Myocyte (in vitro differentiated cells): ENCODE data around the gene PTPRH. TPM values are rescaled to one million over a fixed set of nuclear protein-coding genes. Genes with fewer than 3 reads are reported as not detected.

Experiments used
- DNase-seq: peaks from one replicate; pipeline ENCODE4 v3.0.0-alpha.2; 2012; ENCODE audit warnings: low read depth
- polyA plus RNA-seq: library from polyadenylated mRNA; unstranded; fragments of >200 nt; gene quantifications from one replicate; pipeline ENCODE4 v1.2.1, GENCODE V29; 2012; ENCODE audit warnings: missing spikeins
- total RNA-seq: library from RNA; depleted of rRNA; stranded (reverse); fragments of >200 nt; gene quantifications from 2 replicates; pipeline ENCODE4 v1.2.3, GENCODE V29; 2014

The PTPRH gene, protein sequence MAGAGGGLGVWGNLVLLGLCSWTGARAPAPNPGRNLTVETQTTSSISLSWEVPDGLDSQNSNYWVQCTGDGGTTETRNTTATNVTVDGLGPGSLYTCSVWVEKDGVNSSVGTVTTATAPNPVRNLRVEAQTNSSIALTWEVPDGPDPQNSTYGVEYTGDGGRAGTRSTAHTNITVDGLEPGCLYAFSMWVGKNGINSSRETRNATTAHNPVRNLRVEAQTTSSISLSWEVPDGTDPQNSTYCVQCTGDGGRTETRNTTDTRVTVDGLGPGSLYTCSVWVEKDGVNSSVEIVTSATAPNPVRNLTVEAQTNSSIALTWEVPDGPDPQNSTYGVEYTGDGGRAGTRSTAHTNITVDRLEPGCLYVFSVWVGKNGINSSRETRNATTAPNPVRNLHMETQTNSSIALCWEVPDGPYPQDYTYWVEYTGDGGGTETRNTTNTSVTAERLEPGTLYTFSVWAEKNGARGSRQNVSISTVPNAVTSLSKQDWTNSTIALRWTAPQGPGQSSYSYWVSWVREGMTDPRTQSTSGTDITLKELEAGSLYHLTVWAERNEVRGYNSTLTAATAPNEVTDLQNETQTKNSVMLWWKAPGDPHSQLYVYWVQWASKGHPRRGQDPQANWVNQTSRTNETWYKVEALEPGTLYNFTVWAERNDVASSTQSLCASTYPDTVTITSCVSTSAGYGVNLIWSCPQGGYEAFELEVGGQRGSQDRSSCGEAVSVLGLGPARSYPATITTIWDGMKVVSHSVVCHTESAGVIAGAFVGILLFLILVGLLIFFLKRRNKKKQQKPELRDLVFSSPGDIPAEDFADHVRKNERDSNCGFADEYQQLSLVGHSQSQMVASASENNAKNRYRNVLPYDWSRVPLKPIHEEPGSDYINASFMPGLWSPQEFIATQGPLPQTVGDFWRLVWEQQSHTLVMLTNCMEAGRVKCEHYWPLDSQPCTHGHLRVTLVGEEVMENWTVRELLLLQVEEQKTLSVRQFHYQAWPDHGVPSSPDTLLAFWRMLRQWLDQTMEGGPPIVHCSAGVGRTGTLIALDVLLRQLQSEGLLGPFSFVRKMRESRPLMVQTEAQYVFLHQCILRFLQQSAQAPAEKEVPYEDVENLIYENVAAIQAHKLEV
- 0.05 and 0.31 TPM in 2 replicates for total RNA-seq
- 0.42 TPM for polyA plus RNA-seq

DNA sequence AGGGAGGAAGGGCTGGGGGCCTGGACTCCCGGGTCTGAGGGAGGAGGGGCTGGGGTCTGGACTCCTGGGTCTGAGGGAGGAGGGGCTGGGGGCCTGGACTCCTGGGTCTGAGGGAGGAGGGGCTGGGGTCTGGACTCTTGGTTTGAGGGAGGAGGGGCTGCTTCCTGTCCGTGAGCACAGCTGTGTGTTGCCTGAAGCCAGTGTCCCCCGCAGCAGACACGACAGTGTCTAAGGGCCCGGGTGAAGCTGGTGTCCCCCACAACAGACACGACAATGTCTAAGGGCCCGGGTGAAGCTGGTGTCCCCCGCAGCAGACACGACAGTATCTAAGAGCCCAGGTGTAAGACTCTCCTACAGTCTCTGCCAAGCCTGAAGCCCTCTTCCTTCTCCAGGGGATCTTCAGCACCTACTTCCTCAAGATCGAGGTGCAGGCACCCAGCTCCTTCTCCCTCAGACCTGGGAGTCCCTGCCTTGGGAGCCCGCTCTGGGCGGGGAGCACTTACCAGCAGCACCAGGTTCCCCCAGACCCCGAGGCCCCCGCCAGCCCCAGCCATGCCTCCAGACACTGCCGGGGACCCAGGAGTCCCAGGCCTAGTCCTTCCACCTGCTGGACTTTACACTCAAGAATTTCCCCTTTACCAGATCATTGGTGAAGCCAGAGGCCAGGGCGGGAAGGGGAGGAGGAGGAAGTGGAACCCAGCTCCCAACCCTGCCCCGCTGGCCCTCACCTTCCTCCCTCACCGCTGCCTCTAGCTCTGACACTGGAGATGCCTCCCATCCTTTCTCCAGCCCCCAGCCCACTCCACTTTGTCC lies at the start of gene PTPRH:
Gene PTPRH (minus strand): TSS at position 622 of the 813 bp plus-strand sequence. CDS start 68 bp downstream, at position 554.
- no peak for DNase-seq

DNA sequence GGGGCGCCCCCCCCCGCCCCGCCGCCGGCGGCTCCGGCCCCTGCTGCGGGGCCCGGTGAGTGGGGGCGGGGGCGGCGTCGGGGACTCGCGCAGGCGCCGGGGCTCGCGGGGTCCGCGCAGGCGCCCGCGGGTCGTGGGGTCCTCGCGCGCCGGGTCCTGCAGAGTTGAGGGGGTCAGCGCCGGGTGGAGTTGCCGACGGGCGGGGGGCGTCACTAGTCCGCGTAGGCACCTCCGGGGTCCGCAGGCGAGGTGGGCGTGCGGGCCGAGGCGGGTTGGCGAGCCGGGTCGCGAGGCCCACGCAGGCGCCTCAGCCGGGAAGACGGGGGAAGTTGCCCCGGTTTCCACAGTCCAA lies 49.2 kb upstream of the PTPRH start:
- no peak for DNase-seq

DNA sequence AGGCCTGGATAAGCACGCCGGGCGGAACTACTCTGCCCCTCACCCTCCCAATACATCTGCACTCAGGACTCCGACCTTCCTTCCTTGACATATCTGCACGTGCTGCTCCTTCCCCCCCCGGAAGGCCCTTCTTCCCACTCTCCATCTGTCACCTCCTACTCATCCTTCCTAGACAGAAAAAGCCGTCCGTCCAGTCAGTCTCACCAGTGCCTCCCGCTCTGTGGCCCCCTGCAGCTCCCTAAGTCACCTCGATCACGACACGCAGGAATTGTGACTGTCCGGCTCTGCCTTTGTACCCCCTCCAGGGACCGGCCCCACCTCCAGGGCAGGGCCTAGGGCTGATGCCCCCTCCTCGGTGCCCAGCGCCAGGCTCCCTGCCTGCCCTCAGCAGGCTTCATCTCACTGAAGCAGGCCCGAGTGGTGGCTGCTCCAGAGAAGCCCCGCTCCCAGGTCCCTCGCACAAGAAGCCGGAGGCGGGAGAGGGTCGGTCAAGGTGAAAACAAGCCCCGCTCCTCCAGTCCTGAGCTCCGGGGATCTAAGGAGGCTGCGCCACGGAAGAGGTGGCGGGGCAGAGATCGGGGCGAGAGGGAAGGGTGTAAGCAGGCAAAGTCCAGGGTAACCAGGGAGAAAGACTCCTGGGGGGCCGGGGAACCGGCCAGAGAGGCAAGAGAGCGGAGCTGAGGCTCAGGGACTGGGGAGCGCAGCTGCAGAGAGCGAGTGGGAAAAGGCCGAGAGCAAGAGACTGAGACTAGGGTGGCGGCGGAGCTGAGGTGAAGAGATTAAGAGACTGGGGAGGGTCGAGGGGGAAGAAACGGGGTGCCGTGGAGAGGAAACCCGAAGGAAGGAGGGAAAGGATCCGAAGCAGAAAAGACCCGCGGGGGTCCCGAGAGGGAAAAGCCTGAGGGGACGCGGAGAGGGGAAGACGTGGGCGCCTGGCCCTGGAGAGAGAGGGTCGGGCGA lies 48.4 kb upstream of the PTPRH start:
- peak; percentile 15 for DNase-seq

DNA sequence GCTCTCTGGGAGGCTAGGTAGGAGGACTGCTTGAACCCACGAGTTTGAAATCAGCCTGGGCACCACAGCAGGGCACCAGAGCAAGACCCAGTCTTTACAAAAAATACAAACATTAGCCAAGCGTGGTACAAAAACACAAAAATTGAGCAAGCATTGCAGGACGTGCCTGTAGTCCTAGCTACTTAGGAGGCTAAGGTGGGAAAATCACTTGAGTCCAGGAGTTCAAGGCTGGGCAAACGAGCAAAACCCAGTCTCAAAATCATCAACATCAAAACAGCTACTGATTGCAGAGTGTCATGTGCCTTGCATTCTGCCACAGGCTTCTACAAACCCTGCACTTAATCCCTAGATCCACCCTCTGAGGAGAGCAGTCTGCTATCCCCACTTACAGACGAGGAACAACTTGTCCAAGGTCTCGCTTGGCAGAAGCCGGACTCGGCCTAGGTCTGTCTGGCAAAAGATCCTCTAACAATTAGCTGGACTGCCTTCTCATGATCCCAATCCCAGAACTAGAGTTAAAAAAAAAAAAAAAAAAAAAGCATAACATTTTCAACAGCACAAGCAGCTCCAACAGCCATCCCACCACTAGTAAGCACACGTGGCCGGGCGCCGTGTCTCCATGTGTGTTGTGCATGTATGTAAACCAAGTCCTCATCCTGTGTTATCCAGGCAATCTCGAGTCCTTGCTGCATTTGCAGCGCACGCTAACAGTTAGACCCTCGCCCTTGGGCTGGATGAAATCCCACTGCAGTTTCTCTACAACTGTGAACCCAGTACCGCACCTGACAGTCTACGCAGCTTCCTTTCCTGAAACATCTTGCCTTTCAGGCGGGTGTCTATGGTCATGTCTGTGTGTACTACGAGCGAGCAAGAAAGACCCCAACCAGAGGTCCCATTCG lies 47.5 kb upstream of the PTPRH start:
- no peak for DNase-seq

DNA sequence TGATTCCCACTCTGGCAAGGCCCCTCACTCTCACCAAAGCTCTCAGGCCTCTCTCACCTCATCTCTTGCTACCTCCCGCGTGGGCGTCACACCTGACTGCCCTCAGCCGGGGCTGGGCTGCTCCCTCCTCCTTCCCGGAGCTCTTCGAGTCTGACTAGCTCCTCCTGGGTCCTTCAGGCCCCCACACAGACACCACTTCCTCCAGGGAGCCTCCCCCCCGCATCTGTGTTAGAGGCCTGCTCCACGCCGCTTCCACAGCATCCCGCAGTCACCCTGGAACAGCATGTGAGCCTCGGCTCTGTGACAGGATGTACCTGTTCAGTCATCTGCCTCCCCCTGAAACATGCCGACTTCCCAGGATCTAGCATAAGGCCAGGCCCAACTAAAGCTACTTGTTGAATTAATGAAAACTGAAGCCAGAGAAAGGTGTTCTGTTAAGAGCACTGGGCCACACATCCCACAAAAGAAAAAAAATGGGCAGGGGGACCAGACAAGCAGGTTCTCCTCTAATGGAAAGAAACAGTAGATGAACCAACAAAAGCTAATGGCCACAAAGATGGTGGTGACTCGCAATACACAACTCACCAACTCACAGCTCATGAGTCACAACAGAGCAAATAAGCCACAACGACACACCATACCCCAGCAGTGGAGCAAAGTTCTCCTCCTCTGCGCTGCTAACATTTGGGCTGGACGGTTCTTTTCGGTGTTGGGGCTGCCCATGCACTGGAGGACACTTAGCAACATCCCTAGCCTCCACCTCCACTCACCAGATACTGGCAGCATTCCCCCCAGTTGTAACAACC lies 46.5 kb upstream of the PTPRH start:
- DNase-seq = no peak

DNA sequence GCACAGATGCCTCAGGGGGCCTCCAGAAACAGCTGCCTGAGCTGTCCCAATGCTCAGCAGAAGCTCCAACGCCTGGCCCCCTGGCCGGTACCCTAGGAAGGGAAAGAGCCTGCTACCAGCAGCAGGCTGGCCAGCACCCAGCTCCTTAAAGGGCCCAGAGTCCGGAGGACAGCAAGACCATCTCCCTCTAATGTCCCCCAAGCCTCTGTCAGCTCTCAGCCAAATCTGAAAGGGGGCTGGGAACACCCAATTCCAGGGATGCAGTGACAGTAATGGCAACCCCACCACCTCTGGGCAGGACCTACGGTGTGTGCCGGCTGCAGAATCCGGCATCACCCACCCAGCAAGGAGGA lies 45.3 kb upstream of the PTPRH start:
- DNase-seq = no peak

DNA sequence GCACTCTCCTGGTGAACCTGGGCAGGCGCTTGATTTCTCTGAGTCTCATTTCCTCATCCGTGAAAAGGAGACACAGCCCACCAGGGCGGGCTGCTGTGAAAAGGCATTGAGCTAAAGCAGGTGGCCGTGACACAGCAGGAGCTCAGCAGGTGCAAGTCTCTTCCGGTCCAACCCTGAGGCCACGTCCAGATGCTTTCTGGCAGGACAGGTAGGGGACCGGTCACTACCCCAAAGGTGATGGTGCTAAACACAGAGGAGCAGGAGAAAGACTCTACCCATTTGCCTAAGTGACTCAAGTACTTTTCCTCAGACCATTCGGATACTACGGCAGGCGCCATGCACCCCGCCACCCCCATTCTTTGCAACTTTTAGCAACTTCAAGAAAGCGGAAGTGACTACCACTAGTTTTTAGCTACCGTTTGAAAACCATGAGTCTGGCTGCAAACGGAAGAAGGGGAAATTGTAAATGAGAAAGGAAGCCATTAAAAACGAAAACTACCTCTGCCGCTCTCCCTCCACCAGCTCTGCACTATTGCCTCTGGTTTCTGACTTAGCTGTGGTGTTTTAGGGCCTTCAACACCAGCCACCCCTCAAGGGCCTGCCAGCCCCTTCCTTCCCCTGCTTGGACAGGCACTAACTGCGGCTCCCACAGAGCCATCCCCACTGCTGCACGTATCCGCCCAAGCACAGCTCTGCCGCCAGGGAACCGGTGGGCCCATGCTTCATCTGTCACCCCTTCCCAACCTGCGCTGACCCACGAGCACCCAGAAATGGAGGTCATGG lies 44.7 kb upstream of the PTPRH start:
- DNase-seq = no peak

DNA sequence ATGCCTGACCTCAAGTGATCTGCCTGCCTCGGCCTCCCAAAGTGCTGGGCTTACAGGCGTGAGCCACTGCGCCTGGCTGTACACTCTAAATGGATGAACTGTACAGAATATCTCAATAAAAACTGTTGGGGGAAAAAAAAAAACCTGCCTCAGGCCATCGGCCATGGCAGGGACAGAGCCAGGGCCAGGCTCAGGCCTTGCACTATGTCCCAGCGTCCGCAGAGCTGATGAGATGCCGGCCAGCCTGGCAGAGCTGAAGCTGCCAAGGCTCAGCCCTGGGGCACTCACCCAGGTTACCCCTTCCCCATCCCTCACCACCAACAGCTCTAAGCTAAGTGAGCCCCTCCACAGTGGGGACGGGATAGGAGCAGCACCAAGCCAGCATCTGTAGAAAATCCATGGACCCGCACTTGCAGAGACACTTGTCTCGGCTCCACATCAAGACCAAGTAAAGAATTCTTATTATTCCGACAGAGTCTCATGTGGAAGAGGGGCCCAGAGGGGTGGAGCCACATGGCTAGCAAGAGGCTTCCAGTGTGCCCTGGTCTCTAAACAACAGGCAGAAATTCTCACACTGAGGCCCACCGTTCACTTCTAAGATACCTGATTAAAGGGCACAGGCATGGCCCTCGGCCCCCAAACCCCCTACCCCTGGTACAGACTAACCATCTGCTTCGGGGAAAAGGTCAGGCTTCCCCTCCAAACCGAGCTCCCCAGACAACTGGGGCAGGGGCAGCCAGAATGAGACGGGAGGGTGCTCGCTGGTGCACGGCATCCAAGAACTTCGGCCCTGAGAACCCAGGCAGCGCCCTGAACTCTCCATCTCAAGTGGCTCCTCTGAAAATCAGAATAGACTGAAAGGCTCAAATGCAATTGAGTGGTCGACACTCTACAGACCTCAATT lies 43.7 kb upstream of the PTPRH start:
- no peak for DNase-seq

DNA sequence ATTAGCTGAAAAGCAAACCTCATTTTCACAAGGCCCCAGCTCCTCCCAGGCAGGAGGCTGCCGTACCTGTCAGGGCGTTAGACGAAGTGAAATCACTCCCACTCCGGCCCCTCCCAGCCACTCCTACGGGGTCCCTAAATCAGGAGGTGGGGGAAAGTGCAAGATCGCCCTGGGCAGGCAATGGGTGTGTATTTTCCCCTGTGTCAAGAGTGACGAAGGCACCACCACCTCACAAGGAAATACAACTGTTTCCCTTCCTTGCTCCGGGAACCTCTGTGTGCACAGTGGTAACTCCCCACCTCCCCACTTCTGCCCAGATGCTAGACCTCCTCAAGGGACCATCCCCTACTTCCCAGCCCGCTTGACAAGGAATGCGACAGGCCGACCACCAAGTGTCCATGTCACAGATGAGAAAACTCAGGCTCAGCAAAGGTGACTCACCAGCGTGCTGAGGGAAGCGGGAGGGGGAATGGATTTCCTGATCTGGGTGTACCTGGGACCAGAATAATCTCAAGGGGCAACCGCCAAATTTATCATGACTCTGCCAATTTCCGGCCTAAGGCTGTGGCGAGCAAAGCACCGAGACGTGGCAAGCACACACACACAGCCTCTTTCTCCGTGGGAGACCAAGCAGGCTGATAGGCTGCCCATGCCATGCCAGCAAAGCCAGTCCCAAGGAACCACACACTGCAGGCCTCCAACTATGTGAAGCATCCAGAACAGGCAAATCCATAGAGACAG lies 42.2 kb upstream of the PTPRH start:
- peak; percentile 12 for DNase-seq

DNA sequence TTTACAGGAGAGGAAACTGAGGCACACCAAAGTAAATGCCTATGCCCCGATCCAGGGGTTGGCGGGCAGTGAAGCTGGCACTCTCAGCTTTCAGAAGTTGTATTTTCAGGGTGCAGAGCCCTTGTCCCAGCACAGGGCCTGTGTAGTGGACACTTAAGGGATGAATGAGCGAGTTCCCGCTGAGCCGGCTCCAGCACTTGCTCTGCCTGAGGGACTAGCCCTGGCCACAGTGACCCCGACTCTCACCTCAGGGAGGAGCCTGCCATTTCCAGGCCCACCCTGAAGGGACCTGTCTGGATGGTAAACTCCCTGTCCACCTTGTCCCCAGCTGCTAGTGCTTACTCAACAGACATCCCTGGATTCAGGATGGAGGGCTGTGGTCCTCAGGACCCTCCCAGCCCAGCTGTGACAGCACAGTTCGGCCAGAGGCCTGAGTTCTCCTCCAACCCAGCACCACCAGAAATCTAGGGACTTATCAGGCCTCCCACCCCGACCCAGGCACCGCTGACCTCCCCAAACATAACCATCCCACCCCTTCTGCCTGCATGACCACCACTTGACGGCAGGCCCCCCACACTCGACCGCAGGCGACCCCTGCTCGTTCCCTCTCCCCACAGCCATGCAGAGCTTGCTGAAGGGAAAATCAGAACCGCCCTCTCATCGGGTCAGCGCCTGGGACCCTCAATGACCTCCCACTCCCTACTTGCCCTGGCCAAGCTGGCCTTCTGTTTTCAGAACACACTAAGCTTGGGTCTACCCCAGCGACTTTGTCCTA lies 41.1 kb upstream of the PTPRH start:
- no peak for DNase-seq

DNA sequence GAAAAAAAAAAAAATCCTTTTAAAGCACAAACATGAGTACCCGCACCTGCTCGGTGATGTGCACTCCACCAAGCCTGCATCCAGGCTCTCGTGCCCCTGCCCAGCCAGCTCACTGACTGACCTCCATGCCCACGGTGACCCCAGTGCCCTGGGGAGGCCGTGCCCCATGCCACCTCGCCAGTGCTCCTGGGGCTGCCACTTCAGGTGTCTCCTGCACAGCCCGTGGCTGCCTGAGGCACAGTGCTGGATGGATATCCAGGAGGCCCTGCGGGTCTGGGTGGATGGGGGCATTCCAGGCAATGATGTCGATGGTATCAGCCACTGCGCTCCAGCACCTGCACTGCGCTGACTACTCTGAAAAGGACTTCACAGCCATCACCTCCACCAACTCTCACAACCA lies 40.5 kb upstream of the PTPRH start:
- DNase-seq = no peak

DNA sequence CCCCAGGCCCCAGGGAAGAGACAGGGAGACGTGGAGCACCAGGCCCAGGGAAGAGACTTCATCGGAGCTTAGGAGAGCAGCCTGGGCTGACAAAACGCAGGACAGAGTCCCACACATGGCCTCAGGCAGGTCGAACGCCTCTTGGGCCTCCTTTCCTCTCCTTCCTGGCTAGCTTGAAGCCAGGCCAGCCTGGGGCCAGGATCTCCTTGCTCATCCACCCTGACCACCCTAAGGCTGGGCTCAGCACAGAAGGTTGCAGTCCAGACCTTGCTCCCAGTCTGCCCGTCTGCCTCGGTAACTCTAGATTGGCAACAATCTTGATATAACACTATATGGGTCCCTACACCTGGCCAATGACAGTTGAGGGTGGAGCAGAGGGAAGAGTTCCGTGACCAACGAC lies 39.4 kb upstream of the PTPRH start:
- DNase-seq = no peak

DNA sequence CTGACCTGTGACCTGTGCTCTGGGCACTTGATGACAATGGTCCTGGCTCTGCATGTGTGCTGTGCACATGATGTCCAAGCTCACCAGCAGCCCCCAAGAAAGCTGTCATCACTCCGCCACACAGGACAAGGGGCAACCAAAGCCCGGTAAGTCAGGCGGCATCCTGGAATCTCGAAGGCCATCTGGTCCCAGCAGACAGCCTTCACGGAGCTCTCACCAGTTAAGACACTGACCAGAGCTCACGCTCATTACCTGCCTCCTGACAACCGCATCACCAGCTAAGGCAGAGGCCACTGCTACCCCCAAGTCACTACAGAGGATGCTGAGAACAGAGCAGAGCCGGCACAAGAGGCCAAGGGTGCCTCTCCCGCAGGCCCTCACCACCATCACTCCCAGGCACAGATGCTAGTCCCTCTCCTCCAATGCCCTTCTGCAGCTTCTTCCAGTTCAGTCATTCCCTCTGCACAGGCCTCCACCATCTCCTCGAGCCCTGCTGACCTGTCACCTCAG lies 38.9 kb upstream of the PTPRH start:
- no peak for DNase-seq

DNA sequence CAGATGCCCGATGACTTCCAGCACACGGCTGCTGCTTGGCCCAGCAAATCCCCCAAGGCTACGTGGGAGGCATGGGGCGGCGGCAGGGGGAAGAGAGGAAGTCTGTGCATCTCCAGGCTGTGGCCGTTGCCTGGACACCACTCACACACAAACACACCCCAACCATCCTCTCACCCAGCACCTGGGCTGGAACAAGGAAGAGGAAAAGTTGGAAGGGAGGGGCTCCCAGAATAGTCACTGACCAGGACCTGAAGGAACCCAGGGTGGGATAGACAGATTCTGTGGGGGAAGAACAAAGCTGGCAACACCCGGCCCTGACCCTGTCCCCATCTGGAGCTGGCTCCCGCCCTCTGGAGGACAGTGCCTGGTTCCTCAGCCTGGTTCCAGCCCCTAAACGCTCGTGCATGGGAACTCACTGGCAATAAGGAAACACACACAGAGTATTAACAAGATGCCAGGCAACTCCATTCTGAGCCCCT lies 38.4 kb upstream of the PTPRH start:
- peak; percentile 4 for DNase-seq
